ENCODE data around the gene ALDH16A1.

ALDH16A1 gene

GRCh38 chr19:49453013-49453756, at the start of gene ALDH16A1:
Gene ALDH16A1, plus strand, starts transcription at chr19:49453225. Its CDS starts 107 bp downstream, at chr19:49453332.
- peak within 1 kb of the TSS; percentile 91 for H3K4me3 ChIP-seq (ENCODE audit: low read length)
- TF ChIP-seq CTCF (IDR thresholded peaks at IDR 0.05; ENCODE audit: insufficient read depth, low read depth, low read length, missing control alignments) = no peak
- peak; percentile 98 for DNase-seq (ENCODE audit: low read depth)

- no peak for DNase-seq (ENCODE audit: low read depth)
- no peak overlapping the region for H3K4me3 ChIP-seq (ENCODE audit: low read length)
- no peak for TF ChIP-seq CTCF (IDR thresholded peaks at IDR 0.05; ENCODE audit: insufficient read depth, low read depth, low read length, missing control alignments)
Measured at GRCh38 chr19:49403404-49404187, 49.4 kb upstream of the ALDH16A1 start.

- DNase-seq (ENCODE audit: low read depth) = no peak
- no peak overlapping the region for H3K4me3 ChIP-seq (ENCODE audit: low read length)
- no peak for TF ChIP-seq CTCF (IDR thresholded peaks at IDR 0.05; ENCODE audit: insufficient read depth, low read depth, low read length, missing control alignments)
Measured at GRCh38 chr19:49407079-49407478, 45.9 kb upstream of the ALDH16A1 start.

- H3K4me3 ChIP-seq (ENCODE audit: low read length) = no peak overlapping the region
- no peak for TF ChIP-seq CTCF (IDR thresholded peaks at IDR 0.05; ENCODE audit: insufficient read depth, low read depth, low read length, missing control alignments)
- DNase-seq (ENCODE audit: low read depth) = no peak
Measured at GRCh38 chr19:49407482-49408015, 45.5 kb upstream of the ALDH16A1 start.

- no peak for TF ChIP-seq CTCF (IDR thresholded peaks at IDR 0.05; ENCODE audit: insufficient read depth, low read depth, low read length, missing control alignments)
- DNase-seq (ENCODE audit: low read depth) = peak; percentile 26
- H3K4me3 ChIP-seq (ENCODE audit: low read length) = no peak overlapping the region
Measured at GRCh38 chr19:49408816-49409440, 44.1 kb upstream of the ALDH16A1 start.

GRCh38 chr19:49409441-49410029, 43.5 kb upstream of the ALDH16A1 start:
- no peak overlapping the region for H3K4me3 ChIP-seq (ENCODE audit: low read length)
- TF ChIP-seq CTCF (IDR thresholded peaks at IDR 0.05; ENCODE audit: insufficient read depth, low read depth, low read length, missing control alignments) = no peak
- DNase-seq (ENCODE audit: low read depth) = no peak
